ENCODE results near the gene TBATA. TPM values are rescaled to one million over a fixed set of nuclear protein-coding genes. Genes with fewer than 3 reads are reported as not detected.

The TBATA gene
- polyA plus RNA-seq, 1 of the 3 experiments (the other 2 are of a cell fraction) = not detected

- TF ChIP-seq SMC3 (IDR thresholded peaks at IDR 0.05; ENCODE audit: low read depth, low read length) (no peak), NFIC (IDR thresholded peaks at IDR 0.05; ENCODE audit: borderline replicate concordance) (no peak), EZH2phosphoT487 (IDR thresholded peaks at IDR 0.05; ENCODE audit: borderline replicate concordance, low read depth) (no peak), TEAD4 (IDR thresholded peaks at IDR 0.05; ENCODE audit: borderline replicate concordance, insufficient read depth) (no peak), RFX5 (IDR thresholded peaks at IDR 0.05; ENCODE audit: low read length) (no peak), REST (IDR thresholded peaks at IDR 0.05; ENCODE audit: low read depth, low read length) (no peak), CHD2 (IDR thresholded peaks at IDR 0.05; ENCODE audit: low read length, partially characterized antibody) (no peak)
- TF ChIP-seq, protein P1, sequence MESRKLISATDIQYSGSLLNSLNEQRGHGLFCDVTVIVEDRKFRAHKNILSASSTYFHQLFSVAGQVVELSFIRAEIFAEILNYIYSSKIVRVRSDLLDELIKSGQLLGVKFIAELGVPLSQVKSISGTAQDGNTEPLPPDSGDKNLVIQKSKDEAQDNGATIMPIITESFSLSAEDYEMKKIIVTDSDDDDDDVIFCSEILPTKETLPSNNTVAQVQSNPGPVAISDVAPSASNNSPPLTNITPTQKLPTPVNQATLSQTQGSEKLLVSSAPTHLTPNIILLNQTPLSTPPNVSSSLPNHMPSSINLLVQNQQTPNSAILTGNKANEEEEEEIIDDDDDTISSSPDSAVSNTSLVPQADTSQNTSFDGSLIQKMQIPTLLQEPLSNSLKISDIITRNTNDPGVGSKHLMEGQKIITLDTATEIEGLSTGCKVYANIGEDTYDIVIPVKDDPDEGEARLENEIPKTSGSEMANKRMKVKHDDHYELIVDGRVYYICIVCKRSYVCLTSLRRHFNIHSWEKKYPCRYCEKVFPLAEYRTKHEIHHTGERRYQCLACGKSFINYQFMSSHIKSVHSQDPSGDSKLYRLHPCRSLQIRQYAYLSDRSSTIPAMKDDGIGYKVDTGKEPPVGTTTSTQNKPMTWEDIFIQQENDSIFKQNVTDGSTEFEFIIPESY (IDR thresholded peaks at IDR 0.05; ENCODE audit: borderline replicate concordance, low read depth) = no peak
- TF ChIP-seq, protein P2, sequence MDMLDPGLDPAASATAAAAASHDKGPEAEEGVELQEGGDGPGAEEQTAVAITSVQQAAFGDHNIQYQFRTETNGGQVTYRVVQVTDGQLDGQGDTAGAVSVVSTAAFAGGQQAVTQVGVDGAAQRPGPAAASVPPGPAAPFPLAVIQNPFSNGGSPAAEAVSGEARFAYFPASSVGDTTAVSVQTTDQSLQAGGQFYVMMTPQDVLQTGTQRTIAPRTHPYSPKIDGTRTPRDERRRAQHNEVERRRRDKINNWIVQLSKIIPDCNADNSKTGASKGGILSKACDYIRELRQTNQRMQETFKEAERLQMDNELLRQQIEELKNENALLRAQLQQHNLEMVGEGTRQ (IDR thresholded peaks at IDR 0.05; ENCODE audit: borderline replicate concordance, low read depth, low read length) = no peak
- no peak overlapping the region for H3K9ac ChIP-seq
- no peaks in the 10 kb centered on the region for H3K9me2 ChIP-seq
- no peak for DNase-seq
- H4K20me1 ChIP-seq (ENCODE audit: insufficient read depth) = no peaks in the 10 kb centered on the region
- H3K9me3 ChIP-seq = no peaks in the 10 kb centered on the region
- no peak overlapping the region for H2AFZ ChIP-seq (ENCODE audit: low read depth)
- ChIA-PET POLR2A (no interaction called here), CTCF (interaction anchor here (0.7 to 1.6 kb wide), 4 partner anchors 13 to 196 kb away, joined by 3 to 4 read pairs (median 3); no protein-coding TSS in a partner anchor)
- no peak overlapping the region for H3K4me2 ChIP-seq
- no peaks in the 10 kb centered on the region for H3K27me3 ChIP-seq (ENCODE audit: insufficient read depth)
- H3K27ac ChIP-seq (ENCODE audit: low read depth in 2 of 2, low read length in 1 of 2) = no peak overlapping the region
- 50% methylated on average over 2 of the region's 2 CpGs for WGBS (ENCODE audit: low lambda C conversion rate)
- H3K4me3 ChIP-seq (ENCODE audit: low read depth in 2 of 2, low read length in 1 of 2) = no peak overlapping the region
- H3K79me2 ChIP-seq (ENCODE audit: insufficient read depth) = no peaks in the 10 kb centered on the region
- H3K4me1 ChIP-seq (ENCODE audit: control insufficient read depth in 1 of 2, insufficient read depth in 2 of 2, low read depth in 1 of 2, low read length in 1 of 2) = peaks cover 0 to 4% of the 10 kb centered on the region in 2 experiments; a peak in 1 of 4 replicates
- no peaks in the 10 kb centered on the region for H3K36me3 ChIP-seq (replicated peaks in 1 of 2; ENCODE audit: control insufficient read depth in 1 of 2, insufficient read depth in 2 of 2, low read length in 1 of 2)
- H3F3A ChIP-seq (replicated peaks; ENCODE audit: insufficient read depth) = no peaks in the 10 kb centered on the region
Measured at GRCh38 chr10:70745555-70745954, 39.6 kb downstream of the TBATA start.
